IMR-90 (cell line): Measurements from ENCODE around the gene TECPR2. TPM values are rescaled to one million over a fixed set of nuclear protein-coding genes. Genes with fewer than 3 reads are reported as not detected.

Source experiments
- ATAC-seq: fragments of 200-7000 bp; cut with Tn5 transposase; 2 replicates; pipeline ENCODE4 v1.9.1; 2020; ENCODE audit warnings: low read depth, mild to moderate bottlenecking, moderate library complexity
- BruUV-seq: library from RNA; stranded (reverse); fragments of 400-500 nt; replicated peaks from 2 replicates; lab custom pipeline; 2021; lab: Mats Ljungman, UMichigan
- CTCF ChIA-PET: fragments of 300-600 bp; formaldehyde crosslinking; extraction: SDS; loops from one replicate; lab custom pipeline; 2021; ENCODE audit warnings: antibody characterized with exemption; lab: Yijun Ruan, JAX
- POLR2A ChIA-PET: fragments of 300-600 bp; sonication (Branson Sonifier 250); formaldehyde crosslinking; loops from one replicate; lab custom pipeline; 2022; ENCODE audit warnings: antibody characterized with exemption; ENCODE audit not compliant: unreplicated experiment; lab: Charles Lee
- DNase-seq: peaks from one replicate; pipeline ENCODE4 v3.0.0; 2013
- H2AFZ ChIP-seq: replicated peaks from 2 replicates; pipeline ENCODE3; 2013; ENCODE audit warnings: low read length, mild to moderate bottlenecking; ENCODE audit not compliant: poor library complexity
- H2AK5ac ChIP-seq: 2 replicates; pipeline ENCODE4 v1.6.1; 2013; ENCODE audit warnings: low read depth, low read length, inconsistent platforms
- H2AK9ac ChIP-seq: replicated peaks from 2 replicates; pipeline ENCODE3; 2013; ENCODE audit warnings: mild to moderate bottlenecking, low read depth, low read length, moderate library complexity; ENCODE audit not compliant: poor library complexity
- H2BK120ac ChIP-seq: 2 replicates; pipeline ENCODE4 v1.6.1; 2013; ENCODE audit warnings: low read depth, low read length, inconsistent platforms
- H2BK15ac ChIP-seq: 3 replicates; pipeline ENCODE4 v1.6.1; 2013; ENCODE audit warnings: low read depth, low read length, inconsistent platforms
- H2BK20ac ChIP-seq: 2 replicates; pipeline ENCODE4 v1.6.1; 2013; ENCODE audit warnings: low read depth, mild to moderate bottlenecking, inconsistent platforms, low read length, moderate library complexity
- H2BK5ac ChIP-seq: 2 replicates; pipeline ENCODE4 v1.6.1; 2013; ENCODE audit warnings: mild to moderate bottlenecking, low read depth, low read length, inconsistent platforms; ENCODE audit not compliant: poor library complexity, severe bottlenecking
- H3K14ac ChIP-seq: replicated peaks from 2 replicates; pipeline ENCODE4 v1.6.1; 2013; ENCODE audit warnings: low read depth, low read length, inconsistent platforms
- H3K18ac ChIP-seq: 2 replicates; pipeline ENCODE4 v1.6.1; 2013; ENCODE audit warnings: low read depth, low read length, control low read depth
- H3K23ac ChIP-seq: 2 replicates; pipeline ENCODE4 v1.6.1; 2013; ENCODE audit warnings: low read depth, low read length, inconsistent platforms
- H3K27ac ChIP-seq: 2 replicates; pipeline ENCODE4 v1.5.1; 2013; ENCODE audit warnings: mild to moderate bottlenecking, control low read depth, low read length; ENCODE audit not compliant: insufficient read depth
- H3K27me3 ChIP-seq: 2 replicates; pipeline ENCODE4 v1.6.1; 2013; ENCODE audit warnings: low read length; ENCODE audit not compliant: control insufficient read depth, insufficient read depth
- H3K36me3 ChIP-seq: 2 replicates; pipeline ENCODE4 v1.6.1; 2013; ENCODE audit warnings: low read length, mixed read lengths; ENCODE audit not compliant: control insufficient read depth, insufficient read depth
- H3K4ac ChIP-seq: 2 replicates; pipeline ENCODE4 v1.6.1; 2013; ENCODE audit warnings: low read depth, low read length, inconsistent platforms
- H3K4me1 ChIP-seq: 2 replicates; pipeline ENCODE4 v1.6.1; 2013; ENCODE audit warnings: low read length, mixed read lengths; ENCODE audit not compliant: control insufficient read depth, insufficient read depth
- H3K4me2 ChIP-seq: 2 replicates; pipeline ENCODE4 v1.6.1; 2013; ENCODE audit warnings: low read depth, mild to moderate bottlenecking, control low read depth, low read length, moderate library complexity
- H3K4me3 ChIP-seq: 2 replicates; pipeline ENCODE4 v1.5.1; 2013; ENCODE audit warnings: low read depth, mild to moderate bottlenecking, control low read depth, low read length, moderate library complexity; ENCODE audit not compliant: insufficient read depth
- H3K56ac ChIP-seq: 2 replicates; pipeline ENCODE4 v1.6.1; 2013; ENCODE audit warnings: low read length, inconsistent platforms; ENCODE audit not compliant: insufficient read depth; ENCODE audit errors: extremely low read depth
- H3K79me1 ChIP-seq, 2 experiments: 2 replicates each; pipeline ENCODE4 v1.6.1; 2013; ENCODE audit warnings: low read length in 2 of 2, inconsistent platforms in 1 of 2, low read depth in 1 of 2
- H3K9ac ChIP-seq: 2 replicates; pipeline ENCODE4 v1.6.1; 2013; ENCODE audit warnings: low read depth, low read length, control low read depth
- H3K9me1 ChIP-seq: 2 replicates; pipeline ENCODE4 v1.6.1; 2013; ENCODE audit warnings: low read length, inconsistent platforms; ENCODE audit not compliant: insufficient read depth
- H3K9me3 ChIP-seq: 2 replicates; pipeline ENCODE4 v1.6.1; 2013; ENCODE audit warnings: low read length; ENCODE audit not compliant: control insufficient read depth, insufficient read depth
- H4K20me1 ChIP-seq: 2 replicates; pipeline ENCODE4 v1.6.1; 2013; ENCODE audit warnings: low read length, inconsistent platforms; ENCODE audit not compliant: insufficient read depth
- H4K5ac ChIP-seq: 2 replicates; pipeline ENCODE4 v1.6.1; 2013; ENCODE audit warnings: mild to moderate bottlenecking, low read depth, low read length, control low read depth
- H4K8ac ChIP-seq, 2 experiments: 2 replicates each; pipeline ENCODE4 v1.6.1; 2013; ENCODE audit warnings: low read depth in 2 of 2, low read length in 2 of 2, control low read depth in 1 of 2, inconsistent platforms in 1 of 2
- H4K91ac ChIP-seq: 2 replicates; pipeline ENCODE4 v1.6.1; 2013; ENCODE audit warnings: low read depth, low read length, inconsistent platforms; ENCODE audit not compliant: insufficient read depth
- CEBPB ChIP-seq: IDR thresholded peaks from 2 replicates; pipeline ENCODE4 v1.6.1; 2012; ENCODE audit warnings: low read depth, low read length, improper control_type of control experiment
- SMC3 ChIP-seq: fragments of 150-350 bp; IDR thresholded peaks from 2 replicates; pipeline ENCODE4 v1.6.1; 2016; ENCODE audit warnings: low read depth, mild to moderate bottlenecking, antibody characterized with exemption, low read length, moderate library complexity
- WGBS, 2 experiments: methylation state at CpG; one replicate each; pipeline versions ENCODE4 v1.1.5 to v1.1.7; 2013; ENCODE audit warnings: missing lambda C conversion rate in 2 of 2; ENCODE audit not compliant: insufficient read length in 1 of 2; ENCODE audit errors: extremely low coverage in 2 of 2; 5-methylcytosine and 5-hydroxymethylcytosine counted together
- dilution Hi-C: fragments of 300-500 bp; cut with HindIII; formaldehyde crosslinking; loops from one replicate; pipeline ENCODE4 v1.14.3; 2018; ENCODE audit warnings: low sequenced_read_pairs; ENCODE audit not compliant: unreplicated experiment
- in situ Hi-C: fragments of 300-500 bp; cut with MboI; formaldehyde crosslinking; loops from 3 replicates; pipeline ENCODE4 v1.14.3; 2019; ENCODE audit warnings: low sequenced_read_pairs, inconsistent platforms, mixed read lengths
- intact Hi-C: fragments of 100-400 bp; cut with micrococcal nuclease; formaldehyde crosslinking; loops from 2 replicates; pipeline ENCODE4 v1.10.0; 2022
- polyA plus RNA-seq, 3 experiments: library from polyadenylated mRNA; depleted of rRNA; stranded (reverse); fragments of >200 nt; gene quantifications; 2 replicates each; pipeline ENCODE4 v1.2.3, GENCODE V29; 2012; ENCODE audit warnings: low replicate concordance in 1 of 3
- total RNA-seq: library from RNA; depleted of rRNA; stranded (reverse); fragments of >200 nt; gene quantifications from 2 replicates; pipeline ENCODE4 v1.2.3, GENCODE V29; 2012

Gene TECPR2
- total and polyA plus RNA-seq, 2 of the 4 experiments (the other 2 are of a cell fraction) = 9.5 to 11.7 TPM

DNA sequence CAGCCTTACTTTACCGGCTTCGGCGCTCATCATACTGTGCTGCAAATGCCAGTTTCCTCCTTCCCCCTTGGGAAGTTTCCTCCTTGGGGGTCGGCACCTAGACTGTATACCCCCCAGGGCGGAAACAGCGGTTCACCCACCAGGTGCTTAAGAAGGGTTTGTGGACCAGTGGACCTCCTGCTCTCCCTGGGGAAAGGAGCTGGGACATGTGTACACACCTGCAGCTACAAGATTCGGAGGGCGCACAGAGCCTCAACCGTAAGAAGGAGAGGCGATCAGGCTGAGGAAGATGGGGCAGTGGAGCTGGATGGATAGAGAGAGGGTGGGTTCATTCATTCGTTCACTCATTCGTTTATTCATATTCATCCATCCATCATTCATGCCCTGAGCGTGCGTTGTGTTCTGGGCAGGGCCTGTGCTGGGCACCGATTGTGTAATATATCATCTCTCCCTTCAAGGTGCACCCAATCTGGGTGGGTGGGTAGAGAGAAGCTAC is 43.9 kb upstream of the TECPR2 start:
- H3K27ac ChIP-seq = peak overlapping the region; percentile 82; the same call in 1 of the 2 replicates
- H3K79me1 ChIP-seq = peaks cover 14 to 37% of the 10 kb centered on the region in 2 experiments
- H3K4me3 ChIP-seq = peak overlapping the region; percentile 78
- ChIA-PET CTCF (interaction anchor here (0.6 kb wide), 1 partner anchor 67 kb away, joined by 3 read pairs; no protein-coding TSS in a partner anchor), POLR2A (no interaction called here)
- BruUV-seq = no TSS peak
- peak overlapping the region; percentile 84 for H2AK5ac ChIP-seq
- H3K36me3 ChIP-seq = no peaks in the 10 kb centered on the region
- H3K4me1 ChIP-seq = peaks cover 17% of the 10 kb centered on the region
- peak overlapping the region; percentile 86 to 98 for H4K8ac ChIP-seq
- H2AK9ac ChIP-seq = peak overlapping the region; percentile 63
- peak overlapping the region; percentile 75; the same call in 2 of the 3 replicates for H2BK15ac ChIP-seq
- H3K56ac ChIP-seq = peak overlapping the region; percentile 67
- intact Hi-C loops (no loop called here), in situ Hi-C loops (loop anchor here (10.0 to 25.0 kb wide), 4 partner anchors 174 to 557 kb away; partner anchors contain the start of genes DYNC1H1, HSP90AA1 and PPP2R5C), dilution Hi-C loops (no loop called here)
- H4K91ac ChIP-seq = peak overlapping the region; percentile 90
- H2BK20ac ChIP-seq = peak overlapping the region; percentile 51
- peak overlapping the region; percentile 98 for H4K5ac ChIP-seq
- H3K4me2 ChIP-seq = peak overlapping the region; percentile 90
- H2BK5ac ChIP-seq = peak overlapping the region; percentile 72
- H3K9me3 ChIP-seq = no peaks in the 10 kb centered on the region
- WGBS, 2 experiments = no CpG with 5 or more reads among the region's 15 CpGs
- no peaks in the 10 kb centered on the region for H3K27me3 ChIP-seq
- no peaks in the 10 kb centered on the region for H4K20me1 ChIP-seq
- peak overlapping the region; percentile 84; the same call in 1 of the 2 replicates for H3K23ac ChIP-seq
- peak overlapping the region; percentile 96 for H2AFZ ChIP-seq
- peaks cover 20% of the 10 kb centered on the region for H3K9me1 ChIP-seq
- no peak for TF ChIP-seq SMC3
- peak; percentile 83 for TF ChIP-seq CEBPB
- DNase-seq = no peak
- no peak for ATAC-seq
- H2BK120ac ChIP-seq = peak overlapping the region; percentile 81
- H3K4ac ChIP-seq = peak overlapping the region; percentile 90
- H3K14ac ChIP-seq = peak overlapping the region; percentile 97
- peak overlapping the region; percentile 92; the same call in 1 of the 2 replicates for H3K18ac ChIP-seq
- peak overlapping the region; percentile 87 for H3K9ac ChIP-seq
